HG03025 (cell line): Measurements from ENCODE around the gene RNASE13.

Experiments
- ATAC-seq: cut with Tn5 transposase; IDR thresholded peaks from one replicate; pipeline ENCODE4 v1.9.1; 2021; ENCODE audit warnings: mild to moderate bottlenecking, moderate library complexity; ENCODE audit not compliant: unreplicated experiment, low FRiP score

Gene RNASE13

DNA sequence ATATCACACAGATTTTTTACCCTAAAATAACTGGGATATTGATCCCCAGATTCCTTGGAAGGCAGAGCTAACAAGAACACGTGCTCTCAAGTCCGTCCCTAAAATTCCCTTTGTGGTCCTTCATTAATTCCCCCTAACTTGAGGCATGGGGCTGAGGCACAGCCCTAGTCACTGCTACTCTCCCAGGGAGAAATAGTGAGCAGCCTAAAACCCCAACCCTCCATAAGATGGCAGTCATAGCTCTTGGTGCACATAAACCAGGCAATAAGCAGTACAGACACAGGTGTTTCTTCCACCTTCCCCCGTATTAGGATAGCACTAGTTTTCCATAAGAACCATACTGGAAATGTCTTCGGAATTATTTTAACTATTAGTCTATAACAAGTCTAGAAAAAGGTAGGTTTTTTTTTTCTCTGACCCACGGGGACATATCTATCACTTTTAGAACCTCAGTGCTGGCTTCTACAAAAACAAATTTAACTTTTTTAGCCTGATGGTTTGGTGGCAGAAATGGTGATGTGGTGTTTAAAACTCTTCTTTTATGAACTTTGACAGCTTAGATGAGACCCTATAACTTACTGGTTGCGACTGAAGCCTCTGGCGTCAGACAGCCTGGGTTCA is 32.4 kb upstream of the RNASE13 start:
- no peak for ATAC-seq

GRCh38 chr14:21063479-21063878 is 28.9 kb upstream of the RNASE13 start:
- ATAC-seq = no peak

GRCh38 chr14:21061347-21061668 is 26.7 kb upstream of the RNASE13 start:
- no peak for ATAC-seq

DNA sequence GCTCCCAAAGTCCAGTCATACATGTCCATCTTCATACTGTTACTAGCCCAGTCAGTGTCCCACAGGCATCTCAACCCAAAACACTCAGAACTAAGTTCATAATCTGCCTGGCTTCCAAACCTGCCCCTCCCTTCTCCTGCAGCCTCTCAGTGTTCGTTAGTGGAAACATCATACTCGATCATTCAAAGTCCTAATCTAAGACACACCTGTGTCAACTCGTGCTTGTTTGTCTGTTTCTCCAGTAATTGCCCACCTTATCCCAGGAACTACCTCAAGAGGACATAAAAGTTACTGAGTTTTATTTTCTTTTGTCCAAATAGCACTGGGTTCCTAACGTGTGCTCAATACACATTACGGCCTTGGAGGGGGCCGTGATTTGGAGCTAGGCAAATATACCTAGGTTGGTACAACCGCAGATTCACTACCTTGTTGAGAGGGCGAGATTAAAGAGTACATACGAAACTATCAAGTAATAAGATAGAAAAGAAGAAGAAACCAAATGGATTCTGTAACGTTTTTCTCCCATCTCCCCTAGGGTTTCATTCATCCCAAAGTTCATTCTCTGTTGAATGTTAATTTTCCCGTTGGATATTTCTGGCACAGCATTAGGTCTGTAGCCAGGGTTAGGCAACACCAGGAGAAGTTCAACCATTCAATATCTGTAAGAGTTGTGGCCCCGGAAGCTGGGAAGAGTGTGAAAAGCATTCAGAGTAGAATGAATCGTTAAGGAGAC is 26.2 kb upstream of the RNASE13 start:
- no peak for ATAC-seq

- no peak for ATAC-seq
Observed at GRCh38 chr14:21059842-21060613, 25.4 kb upstream of the RNASE13 start.

- no peak for ATAC-seq
Observed at GRCh38 chr14:21058903-21059302, 24.3 kb upstream of the RNASE13 start.

DNA sequence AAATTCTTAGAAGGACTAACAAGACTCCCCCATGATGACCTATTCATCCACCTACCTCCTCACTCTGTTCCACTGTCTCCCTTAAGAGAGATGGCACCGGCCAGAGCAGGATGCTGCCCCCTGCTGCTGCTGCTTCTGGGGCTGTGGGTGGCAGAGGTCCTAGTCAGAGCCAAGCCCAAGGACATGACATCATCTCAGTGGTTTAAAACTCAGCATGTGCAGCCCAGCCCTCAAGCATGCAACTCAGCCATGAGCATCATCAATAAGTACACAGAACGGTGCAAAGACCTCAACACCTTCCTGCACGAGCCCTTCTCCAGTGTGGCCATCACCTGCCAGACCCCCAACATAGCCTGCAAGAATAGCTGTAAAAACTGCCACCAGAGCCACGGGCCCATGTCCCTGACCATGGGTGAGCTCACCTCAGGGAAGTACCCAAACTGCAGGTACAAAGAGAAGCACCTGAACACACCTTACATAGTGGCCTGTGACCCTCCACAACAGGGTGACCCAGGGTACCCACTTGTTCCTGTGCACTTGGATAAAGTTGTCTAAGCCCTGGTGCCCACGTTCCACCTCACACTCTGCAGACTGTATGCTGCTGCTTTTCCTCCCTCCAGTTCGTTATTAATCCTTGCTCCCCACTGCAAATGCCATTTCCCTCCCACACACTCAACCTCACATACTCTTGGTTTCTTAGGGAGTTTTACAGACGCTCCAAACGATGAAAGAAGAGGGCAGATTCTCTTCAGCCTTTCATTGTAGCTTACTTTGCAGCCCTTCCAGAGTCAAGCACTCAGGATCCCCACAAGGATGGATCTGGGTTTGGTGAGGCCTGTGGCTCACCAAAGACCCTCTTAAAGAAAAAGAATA is 23.4 kb upstream of the RNASE13 start, which contains the start of gene RNASE8:
Gene RNASE8, plus strand, starts transcription at position 20 of the 873 bp plus-strand sequence. Its CDS starts 71 bp downstream, at position 91.
- ATAC-seq = no peak

DNA sequence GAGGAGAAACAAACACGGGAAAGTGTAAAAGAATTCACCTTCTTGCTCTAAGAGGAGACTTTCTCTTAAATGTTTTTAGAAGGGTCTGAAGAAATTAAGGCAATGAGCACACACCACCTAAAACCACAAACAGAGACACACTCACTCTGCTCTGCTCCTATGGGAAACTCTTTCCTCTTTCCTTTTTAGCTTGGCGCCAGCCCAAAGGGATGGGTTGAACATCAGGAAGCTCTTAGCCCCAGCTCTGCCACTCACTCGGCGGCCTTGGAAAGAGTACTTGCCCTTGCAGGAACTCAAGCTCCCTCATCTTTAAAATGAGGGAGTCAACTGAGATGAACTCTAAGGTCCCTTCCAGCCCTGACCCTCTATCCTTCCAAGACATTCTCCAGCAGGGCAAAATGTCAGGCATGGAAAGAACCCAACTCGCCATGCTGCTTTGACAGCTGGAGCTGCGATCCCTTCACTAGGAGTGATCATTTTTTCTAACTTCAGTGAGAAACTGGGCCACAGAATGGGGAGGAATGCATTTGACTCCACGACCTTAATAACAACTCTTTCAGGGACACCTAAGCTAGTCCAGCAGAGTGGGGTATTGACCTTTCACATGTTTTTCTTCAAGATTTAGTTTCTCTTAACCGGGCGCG is 22.0 kb upstream of the RNASE13 start:
- ATAC-seq = no peak

DNA sequence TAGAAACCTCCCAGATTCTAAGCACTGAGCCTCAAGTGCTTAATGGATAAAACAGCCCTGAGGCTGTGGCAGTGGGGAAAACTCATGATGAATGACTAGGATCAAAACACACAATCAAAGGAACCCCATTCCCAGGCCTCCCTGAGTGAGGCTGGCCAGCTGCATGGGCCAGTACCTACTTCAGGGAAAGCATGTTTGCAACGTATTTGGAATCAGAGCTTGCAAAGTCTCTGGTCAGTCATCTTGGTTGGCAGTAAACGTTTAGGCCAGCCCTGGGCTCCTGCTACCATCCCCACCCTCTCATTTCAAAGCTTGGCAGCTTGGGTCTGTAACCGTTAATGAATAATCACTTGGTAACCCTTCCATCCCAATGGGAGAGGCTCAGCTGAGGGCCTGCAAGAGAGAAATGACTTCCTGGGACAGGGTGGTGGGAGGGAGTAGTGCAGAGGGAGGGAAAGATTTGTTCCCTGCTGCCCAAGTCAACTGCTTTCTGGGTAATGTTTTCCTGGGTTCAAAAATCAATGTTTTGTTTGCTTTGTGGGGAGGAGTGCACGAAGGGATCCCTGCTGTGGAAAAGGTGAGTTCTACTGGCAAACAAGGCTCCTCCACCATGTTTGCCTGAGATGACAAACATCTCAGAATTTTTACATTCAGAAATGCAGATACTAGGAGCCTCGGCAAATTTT is 21.0 kb upstream of the RNASE13 start:
- no peak for ATAC-seq

DNA sequence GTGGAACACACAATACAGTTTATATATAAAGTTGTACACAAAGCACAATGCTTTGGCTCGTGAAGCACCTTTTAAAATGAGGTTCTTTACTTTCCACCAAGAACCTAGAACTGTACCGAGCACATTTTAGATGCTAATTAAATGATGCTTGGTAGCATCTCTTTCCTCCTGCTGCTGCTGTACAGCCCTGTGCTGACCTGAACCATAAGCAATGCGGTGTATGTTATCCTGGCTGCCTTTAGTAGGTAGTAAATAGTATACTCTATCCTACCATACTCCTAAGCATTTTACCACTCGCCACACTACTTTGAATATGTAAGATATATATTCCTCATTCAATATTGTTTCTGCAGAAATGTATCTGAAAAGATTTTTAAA is 20.1 kb upstream of the RNASE13 start:
- ATAC-seq = no peak

GRCh38 chr14:21054123-21054767 is 19.6 kb upstream of the RNASE13 start:
- ATAC-seq = no peak

DNA sequence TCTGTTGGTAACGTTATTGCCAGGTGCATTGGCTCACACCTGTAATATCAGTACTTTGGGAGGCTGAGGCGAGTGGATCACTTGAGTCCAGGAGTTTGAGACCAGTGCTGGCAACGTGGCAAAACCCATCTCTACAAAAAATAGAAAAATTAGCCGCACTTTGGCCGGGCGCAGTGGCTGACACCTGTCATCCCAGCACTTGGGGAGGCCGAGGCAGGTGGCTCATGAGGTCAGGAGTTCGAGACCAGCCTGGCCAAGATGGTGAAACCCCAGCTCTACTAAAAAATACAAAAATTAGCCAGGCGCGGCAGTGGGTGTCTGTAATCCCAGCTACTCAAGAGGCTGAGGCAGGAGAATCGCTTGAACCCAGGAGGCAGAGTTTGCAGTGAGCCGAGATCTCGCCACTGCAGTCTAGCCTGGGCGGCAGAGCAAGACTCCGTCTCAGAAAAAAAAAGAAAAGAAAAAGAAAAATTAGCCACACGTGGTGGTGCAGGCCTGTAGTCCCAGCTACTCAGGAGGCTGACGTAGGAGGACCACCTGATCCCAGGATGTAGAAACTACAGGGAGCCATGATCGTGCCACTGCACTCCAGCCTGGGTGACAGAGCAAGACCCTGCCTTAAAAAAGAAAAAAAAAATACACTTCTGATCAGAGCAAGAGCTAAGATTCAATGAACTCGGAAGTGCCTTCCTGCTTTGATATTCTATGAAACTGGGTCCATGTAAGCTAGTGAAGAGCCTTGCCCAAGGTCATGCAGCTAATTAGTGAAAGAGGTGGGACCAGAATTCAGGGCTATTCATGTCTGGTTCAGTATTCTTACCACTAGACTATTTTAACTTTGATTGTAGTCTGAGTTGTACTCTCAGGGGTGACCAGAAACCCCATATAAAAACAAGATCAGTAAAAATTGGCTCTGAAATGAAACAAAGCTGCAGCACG is 18.8 kb upstream of the RNASE13 start:
- ATAC-seq = no peak

GRCh38 chr14:21050597-21050996 is 16.0 kb upstream of the RNASE13 start:
- ATAC-seq = no peak

- ATAC-seq = no peak
Observed at GRCh38 chr14:21049271-21049673, 14.7 kb upstream of the RNASE13 start.

DNA sequence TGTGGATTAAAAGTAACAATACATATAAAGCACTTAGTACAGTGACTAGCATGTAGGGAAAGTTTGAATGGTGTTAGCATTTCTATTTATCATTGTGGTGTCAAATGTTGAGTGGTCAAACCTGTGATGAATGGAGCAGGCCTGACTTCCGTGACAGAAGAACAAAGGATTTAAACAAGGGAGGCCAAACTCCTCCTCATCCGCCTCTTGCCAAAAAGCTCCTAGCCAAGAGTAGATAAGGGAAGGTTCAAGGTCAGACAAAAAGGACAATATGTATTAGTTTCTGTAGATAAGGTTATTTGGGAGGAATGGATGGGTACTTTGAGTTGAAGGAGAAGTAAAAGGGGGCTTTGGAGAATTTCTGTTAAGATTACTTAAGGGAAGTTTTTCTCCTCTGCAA is 14.0 kb upstream of the RNASE13 start:
- no peak for ATAC-seq

- ATAC-seq = no peak
Observed at GRCh38 chr14:21047378-21047781, 12.8 kb upstream of the RNASE13 start.

GRCh38 chr14:21043974-21044618 is 9.5 kb upstream of the RNASE13 start:
- no peak for ATAC-seq
